K562 treated with DMSO at 1 percent for 24 hours (cell line): ENCODE measurements around the gene EIF3K. TPM values are rescaled to one million over a fixed set of nuclear protein-coding genes. Genes with fewer than 3 reads are reported as not detected.

ENCODE experiments used
- total RNA-seq: library from RNA; unstranded; fragments of 300-600 nt; gene quantifications from 2 replicates; pipeline ENCODE4 v1.2.3, GENCODE V29; 2022; ENCODE audit warnings: low read depth; ENCODE audit not compliant: insufficient read depth

EIF3K gene, protein sequence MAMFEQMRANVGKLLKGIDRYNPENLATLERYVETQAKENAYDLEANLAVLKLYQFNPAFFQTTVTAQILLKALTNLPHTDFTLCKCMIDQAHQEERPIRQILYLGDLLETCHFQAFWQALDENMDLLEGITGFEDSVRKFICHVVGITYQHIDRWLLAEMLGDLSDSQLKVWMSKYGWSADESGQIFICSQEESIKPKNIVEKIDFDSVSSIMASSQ
- total RNA-seq: 588 and 605 TPM in 2 replicates

DNA sequence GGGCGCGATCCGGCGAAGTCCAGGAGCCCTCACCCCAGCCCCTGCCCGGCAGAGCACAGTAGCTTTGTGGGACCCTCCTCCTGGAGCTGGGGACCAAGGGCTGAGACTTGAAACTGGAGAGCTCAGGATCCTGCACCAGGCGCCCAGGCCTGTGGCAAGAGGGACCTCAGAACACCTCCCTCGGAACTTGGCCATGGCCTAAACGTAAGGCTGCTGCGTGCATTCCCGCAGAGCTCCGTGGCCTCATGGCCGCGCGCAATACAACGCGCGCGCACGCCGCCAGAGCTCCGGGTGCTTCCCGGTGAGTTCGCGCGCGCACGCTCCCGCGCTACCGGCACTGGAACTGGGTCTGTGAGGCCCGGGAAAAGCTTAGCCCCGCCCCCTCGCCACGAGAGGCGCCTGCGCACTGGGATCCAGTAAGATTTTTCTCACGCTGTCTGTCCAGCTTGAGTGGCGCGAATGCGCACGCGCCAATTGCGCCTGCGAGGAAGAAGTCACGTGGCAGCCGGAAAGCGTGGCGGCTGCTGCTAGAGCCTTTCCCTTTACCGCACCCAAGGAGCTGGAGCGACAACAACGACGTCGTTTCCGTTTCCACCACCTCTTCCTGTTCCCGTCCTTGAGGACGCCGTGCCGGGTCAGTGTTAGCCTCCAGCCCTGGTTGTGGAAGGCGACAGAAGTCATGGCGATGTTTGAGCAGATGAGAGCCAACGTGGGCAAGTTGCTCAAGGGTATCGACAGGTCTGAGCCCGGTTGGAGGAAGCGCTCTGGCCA, at the start of gene EIF3K:
EIF3K (plus strand) TSS at position 599 of the 771 bp plus-strand sequence; CDS start at position 680, 81 bp downstream.

DNA sequence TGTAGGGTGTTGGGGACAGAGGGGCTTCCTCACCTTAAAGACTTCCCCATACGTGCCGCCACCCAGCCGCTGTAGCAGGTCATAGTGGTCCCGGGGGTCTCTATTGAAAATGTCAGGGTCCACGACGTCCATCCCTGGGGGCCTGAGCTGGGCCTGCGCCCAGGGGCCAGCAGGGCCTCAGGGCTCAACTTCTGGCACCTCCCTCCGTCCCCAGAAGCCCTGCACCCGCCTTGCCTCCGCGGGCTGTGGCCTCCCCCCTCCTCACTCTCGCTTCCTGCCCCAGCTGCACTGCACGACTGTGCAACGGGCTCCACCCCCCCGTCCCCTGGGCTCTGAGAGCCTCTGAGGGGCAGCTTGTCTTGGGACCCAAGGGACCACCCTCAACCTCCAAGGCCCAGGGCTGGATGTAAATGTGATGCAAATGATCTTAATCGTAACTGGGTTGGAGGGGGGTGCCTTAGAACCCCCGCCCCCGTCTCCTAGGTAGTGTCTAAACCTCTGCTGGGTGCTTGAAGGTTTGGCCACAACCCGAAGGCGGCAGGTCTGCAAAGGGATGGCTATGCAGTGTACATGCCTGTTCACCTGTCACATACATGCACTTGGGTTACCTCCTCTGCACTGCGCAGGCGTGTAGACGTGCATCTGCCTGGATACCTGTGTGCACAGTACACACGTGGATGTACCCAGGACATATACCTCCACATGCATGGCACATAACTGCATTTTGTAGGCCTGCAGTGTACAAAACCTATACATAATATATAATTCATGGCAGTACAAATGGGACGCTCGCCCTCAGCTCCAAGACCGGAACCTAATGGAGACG, 1.0 kb upstream of the EIF3K start, which contains the start of gene MAP4K1:
MAP4K1 (minus strand) TSS at position 190 of the 826 bp plus-strand sequence; CDS start at position 132, 58 bp downstream.

DNA sequence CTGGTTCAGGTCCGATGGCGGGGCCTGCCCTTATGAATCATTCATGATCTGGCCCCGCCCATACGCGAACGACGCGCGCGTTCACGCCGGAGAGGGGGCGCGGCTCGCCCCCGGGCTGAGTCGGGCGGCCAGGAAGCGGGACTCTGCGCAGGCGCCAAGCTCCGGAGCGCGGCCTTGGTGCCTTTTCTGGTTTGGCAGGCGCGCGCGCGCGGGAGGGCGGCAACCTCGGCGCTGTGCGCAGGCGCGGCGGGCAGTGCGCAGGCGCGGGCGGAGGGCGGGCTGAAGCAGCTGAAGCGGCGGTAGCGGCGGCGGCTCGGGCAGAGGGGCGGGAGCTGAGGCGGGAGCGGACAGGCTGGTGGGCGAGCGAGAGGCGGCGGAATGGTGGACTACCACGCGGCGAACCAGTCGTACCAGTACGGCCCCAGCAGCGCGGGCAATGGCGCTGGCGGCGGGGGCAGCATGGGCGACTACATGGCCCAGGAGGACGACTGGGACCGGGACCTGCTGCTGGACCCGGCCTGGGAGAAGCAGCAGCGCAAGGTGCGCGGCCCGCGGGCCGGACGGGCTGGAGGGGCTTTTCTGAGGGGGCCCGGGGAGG, 28.5 kb downstream of the EIF3K start, which contains the start of gene ACTN4:
ACTN4 (plus strand) TSS at position 282 of the 598 bp plus-strand sequence; CDS start at position 379, 97 bp downstream.

Other genes with a start within 250 kb of the EIF3K start
- 395 and 440 TPM in 2 replicates for gene PSMD8, start 244.6 kb upstream of the EIF3K start, total RNA-seq
- 0.65 and 2.0 TPM in 2 replicates for gene GGN, start 231.2 kb upstream of the EIF3K start, total RNA-seq
- gene SPRED3, start 230.5 kb upstream of the EIF3K start, total RNA-seq: 1.3 and 1.7 TPM in 2 replicates
- gene FAM98C, start 216.1 kb upstream of the EIF3K start, total RNA-seq: 44.4 and 47.5 TPM in 2 replicates
- 18.2 and 20.0 TPM in 2 replicates for gene RASGRP4, start 193.0 kb upstream of the EIF3K start, total RNA-seq
- gene RYR1, start 185.5 kb upstream of the EIF3K start, total RNA-seq: 1.7 and 2.9 TPM in 2 replicates
- gene MAP4K1, start 1.2 kb upstream of the EIF3K start, total RNA-seq: 0.46 and 0.63 TPM in 2 replicates
- 412 and 454 TPM in 2 replicates for gene ACTN4, start 28.5 kb downstream of the EIF3K start, total RNA-seq
- gene CAPN12, start 125.3 kb downstream of the EIF3K start, total RNA-seq: 0.39 TPM in 1 of 2 replicates, not detected in the other
- gene LGALS7, start 154.3 kb downstream of the EIF3K start, total RNA-seq: not detected in 2 replicates
- not detected in 2 replicates for gene LGALS7B, start 170.0 kb downstream of the EIF3K start, total RNA-seq
- 0.43 TPM in 1 of 2 replicates, not detected in the other for gene LGALS4, start 193.8 kb downstream of the EIF3K start, total RNA-seq
- gene ECH1, start 212.6 kb downstream of the EIF3K start, total RNA-seq: 259 and 262 TPM in 2 replicates
- 336 and 358 TPM in 2 replicates for gene HNRNPL, start 230.8 kb downstream of the EIF3K start, total RNA-seq